Urinary bladder (tissue), 4 donors: Measurements from ENCODE around the gene PCDHGA1. TPM values are rescaled to one million over a fixed set of nuclear protein-coding genes. Genes with fewer than 3 reads are reported as not detected.

Experiments used
- DNase-seq: peaks from one replicate; pipeline ENCODE4 v3.0.0-alpha.2; 2015; ENCODE audit errors: extremely low spot score
- H3K27ac ChIP-seq: one replicate; pipeline ENCODE4 v1.5.1; 2013; ENCODE audit warnings: low read depth, mild to moderate bottlenecking, moderate library complexity
- H3K36me3 ChIP-seq: one replicate; pipeline ENCODE4 v1.6.1; 2013; ENCODE audit warnings: mild to moderate bottlenecking, moderate library complexity; ENCODE audit not compliant: insufficient read depth
- H3K4me1 ChIP-seq: one replicate; pipeline ENCODE4 v1.6.1; 2013; ENCODE audit warnings: mild to moderate bottlenecking, moderate library complexity; ENCODE audit not compliant: insufficient read depth
- H3K4me3 ChIP-seq: one replicate; pipeline ENCODE4 v1.5.1; 2013; ENCODE audit warnings: low read depth, low read length
- WGBS: extraction: QIAGEN DNeasy Blood & Tissue Kit; methylation state at CpG from one replicate; pipeline ENCODE4 v1.1.7; 2013; 5-methylcytosine and 5-hydroxymethylcytosine counted together
- polyA plus RNA-seq: library from polyadenylated mRNA; stranded (reverse); fragments of 200-250 nt; gene quantifications from one replicate; pipeline ENCODE4 v1.2.3, GENCODE V29; 2013
- total RNA-seq: library from RNA; depleted of rRNA; stranded (reverse); fragments of >200 nt; gene quantifications from one replicate; pipeline ENCODE4 v1.2.3, GENCODE V29; 2014
- donor health status: healthy with polysubstance abuse.
- donor health status: healthy.

Gene PCDHGA1
- total and polyA plus RNA-seq, 2 donors, result 1.2 TPM

DNA sequence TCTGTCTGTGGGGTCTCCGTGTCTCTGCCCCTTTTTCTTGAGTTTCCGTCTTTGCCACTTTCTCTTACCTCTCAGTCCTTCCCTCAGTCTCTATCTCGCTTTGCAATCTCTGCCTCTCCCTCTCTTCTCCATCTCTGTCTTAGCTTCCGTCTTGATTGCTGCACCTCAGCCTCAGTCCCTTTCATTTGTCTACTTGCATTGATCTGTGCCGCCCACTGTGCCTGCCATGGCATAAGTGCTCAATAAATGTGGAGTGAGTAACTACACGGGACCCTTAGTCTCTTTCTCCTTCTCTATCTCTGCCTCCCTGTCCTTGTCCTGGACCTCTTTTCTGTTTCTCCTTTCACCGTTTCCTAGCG lies 165.1 kb downstream of the PCDHGA1 start:
- Histone ChIP-seq H3K27ac (no peak overlapping the region), H3K4me3 (no peak overlapping the region), H3K36me3 (no peaks in the 10 kb centered on the region), H3K4me1 (no peaks in the 10 kb centered on the region)
- 85% methylated on average over 8 of the region's 8 CpGs for whole genome bisulfite sequencing
- DNase-seq, result no peak

DNA sequence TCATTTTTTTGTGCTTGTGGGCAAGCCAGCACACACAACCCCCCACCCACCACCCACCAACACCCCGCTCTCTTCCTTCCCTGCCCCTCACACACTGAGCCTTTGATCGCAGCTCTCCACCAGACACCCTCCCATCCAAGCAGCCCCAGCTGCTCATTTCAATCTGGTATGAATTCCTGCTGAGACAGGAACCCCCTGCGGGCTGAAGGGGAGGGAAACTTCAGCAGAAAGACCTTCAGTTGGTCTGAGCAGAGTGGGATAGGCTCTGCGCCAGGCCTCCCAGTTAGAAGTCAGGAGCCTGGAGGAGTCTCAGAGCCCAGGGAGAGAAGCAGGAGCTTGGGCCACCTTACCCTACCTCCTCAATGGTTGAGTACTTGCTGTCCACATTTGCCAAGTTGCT lies 165.7 kb downstream of the PCDHGA1 start:
- Histone ChIP-seq H3K4me3 (no peak overlapping the region), H3K36me3 (no peaks in the 10 kb centered on the region), H3K4me1 (no peaks in the 10 kb centered on the region), H3K27ac (no peak overlapping the region)
- no peak for DNase-seq
- 68% methylated on average over 4 of the region's 4 CpGs for WGBS

DNA sequence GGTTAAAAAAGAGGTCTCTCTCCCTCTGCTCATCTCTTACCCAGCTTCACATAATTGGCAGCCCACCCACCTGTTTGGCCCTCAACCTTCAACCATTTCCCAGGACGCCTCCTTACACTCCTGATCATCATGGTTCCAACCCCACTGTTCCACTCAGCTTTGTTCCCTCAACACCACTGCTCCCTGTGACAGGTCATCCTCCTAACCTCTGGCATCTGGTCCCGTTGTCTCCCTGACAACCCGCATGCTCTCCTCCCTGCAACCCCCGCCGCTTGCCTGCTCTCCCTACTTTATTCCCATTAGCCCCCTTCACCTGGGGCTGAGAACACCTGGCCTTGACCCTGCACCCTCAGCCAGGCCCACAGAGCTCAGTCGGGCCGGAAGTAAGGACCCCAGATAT lies 171.4 kb downstream of the PCDHGA1 start:
- 80% methylated on average over 7 of the region's 7 CpGs for WGBS
- Histone ChIP-seq H3K4me1 (no peaks in the 10 kb centered on the region), H3K27ac (no peak overlapping the region), H3K36me3 (no peaks in the 10 kb centered on the region), H3K4me3 (no peak overlapping the region)
- DNase-seq, result no peak

DNA sequence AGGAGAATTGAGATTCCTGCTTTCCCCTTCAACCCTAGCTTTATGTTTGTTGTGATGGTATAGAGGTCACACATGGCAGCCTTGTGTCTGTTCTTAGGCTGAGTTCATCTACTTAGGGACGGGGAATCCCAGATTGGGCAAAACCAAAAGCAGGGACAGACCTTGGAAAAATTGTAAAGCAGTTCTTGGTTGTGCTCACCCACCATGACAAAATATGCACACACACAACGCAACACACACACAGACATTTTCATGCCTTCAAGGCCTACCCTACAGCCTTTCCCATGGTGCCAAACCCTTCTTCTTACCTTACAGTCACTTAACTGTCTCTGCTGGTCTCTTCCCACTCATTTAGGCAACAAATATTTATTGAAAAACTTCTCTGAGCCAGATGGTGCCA lies 173.4 kb downstream of the PCDHGA1 start:
- Histone ChIP-seq H3K4me1 (no peaks in the 10 kb centered on the region), H3K4me3 (no peak overlapping the region), H3K27ac (no peak overlapping the region), H3K36me3 (no peaks in the 10 kb centered on the region)
- no peak for DNase-seq
- 95% methylated on average over 2 of the region's 2 CpGs for WGBS

DNA sequence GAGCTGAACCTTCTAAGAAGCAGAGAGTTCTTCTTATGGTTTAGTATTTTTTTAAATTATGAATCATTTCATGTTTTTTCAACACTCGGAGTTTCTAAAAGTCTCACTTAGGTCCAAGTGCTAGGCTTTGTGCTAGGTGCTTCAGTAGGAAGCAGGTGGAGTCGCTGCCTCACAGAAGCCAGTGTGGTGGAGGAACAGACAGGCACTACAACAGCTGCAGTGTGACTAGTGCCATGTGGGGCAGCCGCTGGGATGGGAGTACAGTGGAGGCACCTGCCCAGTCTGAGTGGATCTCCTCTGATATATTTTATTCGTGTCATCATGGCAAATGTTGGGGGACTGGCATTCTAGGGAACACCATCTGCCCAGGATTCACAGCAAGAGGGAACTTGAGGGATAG lies 173.9 kb downstream of the PCDHGA1 start:
- no peaks in the 10 kb centered on the region for H3K4me1 ChIP-seq
- no peak overlapping the region for H3K27ac ChIP-seq
- DNase-seq, result no peak
- no peak overlapping the region for H3K4me3 ChIP-seq
- no peaks in the 10 kb centered on the region for H3K36me3 ChIP-seq
- WGBS, result 96% methylated on average over 4 of the region's 4 CpGs

DNA sequence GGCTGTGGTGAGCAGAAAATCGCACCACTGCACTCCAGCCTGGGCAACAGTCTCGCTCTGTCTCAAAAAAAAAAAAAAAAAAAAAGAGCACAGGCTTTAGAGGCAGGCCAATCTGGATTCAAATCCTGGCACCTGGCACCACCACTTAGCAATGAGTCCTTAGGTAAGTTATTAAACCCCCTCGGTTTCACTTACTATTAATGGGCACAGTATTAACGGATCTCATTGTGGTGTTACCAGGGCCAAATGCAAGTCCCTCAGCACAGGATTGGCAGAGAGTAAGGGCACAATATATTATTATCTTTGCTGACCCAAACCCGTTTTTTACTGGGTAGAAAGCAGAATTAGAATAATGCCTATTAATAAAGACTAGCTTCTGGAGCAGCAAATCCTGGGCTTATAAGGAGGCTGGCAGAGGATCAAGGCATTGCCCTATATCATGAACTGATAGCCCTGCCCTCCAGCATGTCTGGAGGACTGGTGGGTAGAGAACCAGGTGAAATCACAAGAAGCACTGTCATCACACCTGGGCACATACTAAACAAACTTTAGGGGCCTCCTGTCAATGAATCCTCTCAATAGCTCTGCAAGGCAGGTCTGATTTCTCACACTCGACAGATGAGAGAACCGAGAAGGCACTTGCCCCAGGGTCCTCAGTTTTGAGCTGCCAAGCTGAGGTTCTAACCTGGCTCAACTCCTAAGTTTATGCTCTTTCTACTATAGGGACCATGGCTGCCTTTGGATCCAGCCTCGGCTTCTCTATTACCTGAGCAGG lies 176.3 kb downstream of the PCDHGA1 start:
- Histone ChIP-seq H3K4me1 (no peaks in the 10 kb centered on the region), H3K36me3 (no peaks in the 10 kb centered on the region), H3K27ac (no peak overlapping the region), H3K4me3 (no peak overlapping the region)
- WGBS, result 80% methylated on average over 8 of the region's 8 CpGs
- DNase-seq, result no peak

DNA sequence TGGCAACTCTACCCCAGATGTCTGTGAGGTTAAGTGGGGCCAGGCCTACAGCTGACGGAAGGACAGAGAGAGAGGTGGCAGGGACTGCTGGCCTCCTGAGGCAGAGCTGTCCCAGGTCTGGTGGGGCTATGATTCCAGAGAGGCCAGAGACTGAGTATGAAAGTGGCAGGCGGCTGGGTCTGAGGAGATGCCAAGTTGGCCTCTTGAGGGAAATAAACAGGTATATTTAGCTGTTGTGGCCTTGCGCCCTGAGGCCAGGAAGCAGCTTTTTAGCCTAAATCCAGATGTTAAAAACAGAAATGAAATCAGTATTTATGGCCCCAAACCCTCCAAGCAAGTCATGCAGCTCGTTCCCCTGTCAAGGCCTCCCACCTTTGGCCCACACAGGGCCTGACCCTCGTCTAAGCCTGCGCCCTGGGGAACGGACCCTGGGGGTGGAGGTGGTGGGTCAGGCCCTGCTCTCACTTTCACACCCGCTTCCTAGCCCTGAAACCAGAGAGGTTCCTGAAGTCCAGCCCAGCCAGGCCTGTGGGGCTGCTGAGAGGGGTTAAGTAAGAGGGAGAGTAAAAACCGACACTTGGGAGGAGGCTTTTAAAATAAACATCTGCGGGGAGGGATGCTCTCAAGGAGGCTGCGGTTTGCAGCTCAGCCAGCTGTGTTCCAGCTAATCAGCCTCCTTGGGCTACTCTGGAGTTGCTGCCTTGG lies 177.2 kb downstream of the PCDHGA1 start:
- H3K4me1 ChIP-seq, result no peaks in the 10 kb centered on the region
- DNase-seq, result no peak
- no peaks in the 10 kb centered on the region for H3K36me3 ChIP-seq
- 30% methylated on average over 11 of the region's 11 CpGs for WGBS
- peak overlapping the region; percentile 92 for H3K27ac ChIP-seq
- no peak overlapping the region for H3K4me3 ChIP-seq

DNA sequence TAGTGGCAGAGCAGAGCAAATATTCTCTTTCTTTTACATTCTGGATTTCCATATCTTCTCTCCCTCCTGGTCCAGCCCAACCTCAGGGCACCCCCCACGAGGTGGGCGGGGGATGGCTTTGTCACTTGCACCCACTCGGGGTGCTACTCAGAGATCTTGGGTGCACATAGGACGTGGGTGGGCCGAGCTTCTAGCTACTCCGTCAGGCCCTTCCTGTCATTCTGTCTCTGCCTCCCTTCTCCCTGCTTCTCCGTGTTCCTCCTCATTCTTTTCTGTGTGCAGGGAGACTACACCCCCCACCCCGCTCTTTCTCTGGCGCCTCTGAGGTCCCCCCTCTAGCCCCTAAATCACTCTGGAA lies 178.1 kb downstream of the PCDHGA1 start:
- 21% methylated on average over 9 of the region's 9 CpGs for WGBS

DNA sequence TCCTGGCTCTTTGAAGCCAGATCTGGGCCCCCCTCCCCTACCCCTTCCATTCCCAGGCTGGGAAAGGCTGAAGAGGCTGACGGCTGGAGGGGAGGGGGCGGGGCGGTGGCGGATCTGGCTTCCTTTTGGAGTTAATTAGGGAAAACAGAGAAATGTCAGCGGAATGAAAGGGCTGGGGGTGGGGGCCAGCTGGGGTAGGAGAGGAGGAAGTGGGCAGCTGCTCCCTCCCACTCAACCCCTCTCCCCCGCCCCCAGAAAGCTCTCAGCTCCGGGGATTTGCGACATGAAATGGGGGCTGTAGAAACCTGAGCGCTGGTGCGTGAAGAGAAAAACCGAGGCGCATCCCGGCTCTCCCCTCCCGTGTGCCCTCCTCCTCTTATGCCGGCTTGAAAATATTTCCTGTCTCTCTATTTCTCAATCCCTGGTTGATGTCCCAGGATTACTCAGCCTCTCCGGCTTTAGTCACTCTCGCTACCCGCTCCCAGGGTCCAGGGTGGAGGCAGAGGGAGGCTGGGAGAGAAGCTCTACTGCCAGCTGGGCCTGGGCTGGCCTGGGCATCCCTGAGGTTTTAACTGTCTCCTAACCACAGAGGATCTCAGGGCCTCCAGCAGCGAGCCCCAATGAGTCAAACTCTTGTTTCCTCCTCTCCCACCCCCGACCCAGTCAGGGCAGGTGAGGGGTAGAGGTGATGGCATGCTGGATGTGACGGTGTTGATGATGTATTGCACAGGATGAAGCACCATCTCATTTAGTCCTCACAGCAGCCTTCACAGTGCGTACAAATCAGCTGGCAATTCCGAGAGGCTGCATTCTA lies 178.7 kb downstream of the PCDHGA1 start:
- Histone ChIP-seq H3K27ac (peak overlapping the region; percentile 78), H3K4me1 (no peaks in the 10 kb centered on the region), H3K4me3 (peak overlapping the region; percentile 14), H3K36me3 (no peaks in the 10 kb centered on the region)
- DNase-seq, result no peak
- 18% methylated on average over 23 of the region's 23 CpGs for WGBS

More for the DNA sequence above, 178.1 kb downstream of the PCDHGA1 start:
- no peak for DNase-seq
- no peaks in the 10 kb centered on the region for H3K36me3 ChIP-seq
- H3K4me3 ChIP-seq, result peak overlapping the region; percentile 14
- H3K27ac ChIP-seq, result peak overlapping the region; percentile 78
- H3K4me1 ChIP-seq, result no peaks in the 10 kb centered on the region

DNA sequence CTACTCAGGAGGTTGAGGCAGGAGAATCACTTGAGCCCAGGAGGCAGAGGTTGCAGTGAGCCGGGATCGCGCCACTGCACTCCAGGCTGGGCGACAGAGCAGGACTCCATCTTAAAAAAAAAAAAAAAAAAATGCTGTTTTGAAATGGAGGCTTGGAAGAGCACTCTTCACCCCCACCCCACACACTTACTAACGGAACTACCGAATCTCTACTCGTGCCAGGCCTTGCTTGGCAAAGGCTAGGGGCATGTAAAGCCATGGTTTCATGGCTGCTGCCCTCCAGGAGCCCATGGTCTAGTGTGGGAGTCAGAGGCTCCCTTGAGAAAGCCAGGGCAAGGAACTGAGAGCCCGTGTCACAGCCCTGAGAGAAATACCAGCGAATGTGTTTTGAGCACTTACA lies 179.8 kb downstream of the PCDHGA1 start:
- no peak overlapping the region for H3K27ac ChIP-seq
- no peaks in the 10 kb centered on the region for H3K4me1 ChIP-seq
- WGBS, result 89% methylated on average over 9 of the region's 9 CpGs
- H3K36me3 ChIP-seq, result no peaks in the 10 kb centered on the region
- no peak for DNase-seq
- H3K4me3 ChIP-seq, result no peak overlapping the region

DNA sequence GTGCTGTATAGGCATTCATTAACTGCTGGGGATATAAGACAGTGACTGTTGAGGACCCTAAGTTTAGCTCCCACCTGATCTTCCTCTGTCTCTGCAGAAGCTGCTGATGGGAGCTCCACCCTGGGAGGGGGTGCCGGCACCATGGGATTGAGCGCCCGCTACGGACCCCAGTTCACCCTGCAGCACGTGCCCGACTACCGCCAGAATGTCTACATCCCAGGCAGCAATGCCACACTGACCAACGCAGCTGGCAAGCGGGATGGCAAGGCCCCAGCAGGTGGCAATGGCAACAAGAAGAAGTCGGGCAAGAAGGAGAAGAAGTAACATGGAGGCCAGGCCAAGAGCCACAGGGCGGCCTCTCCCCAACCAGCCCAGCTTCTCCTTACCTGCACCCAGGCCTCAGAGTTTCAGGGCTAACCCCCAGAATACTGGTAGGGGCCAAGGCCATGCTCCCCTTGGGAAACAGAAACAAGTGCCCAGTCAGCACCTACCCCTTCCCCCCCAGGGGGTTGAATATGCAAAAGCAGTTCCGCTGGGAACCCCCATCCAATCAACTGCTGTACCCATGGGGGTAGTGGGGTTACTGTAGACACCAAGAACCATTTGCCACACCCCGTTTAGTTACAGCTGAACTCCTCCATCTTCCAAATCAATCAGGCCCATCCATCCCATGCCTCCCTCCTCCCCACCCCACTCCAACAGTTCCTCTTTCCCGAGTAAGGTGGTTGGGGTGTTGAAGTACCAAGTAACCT lies 180.7 kb downstream of the PCDHGA1 start:
- Histone ChIP-seq H3K4me3 (no peak overlapping the region), H3K36me3 (no peaks in the 10 kb centered on the region), H3K27ac (no peak overlapping the region), H3K4me1 (no peaks in the 10 kb centered on the region)
- WGBS, result 89% methylated on average over 14 of the region's 14 CpGs
- DNase-seq, result no peak

DNA sequence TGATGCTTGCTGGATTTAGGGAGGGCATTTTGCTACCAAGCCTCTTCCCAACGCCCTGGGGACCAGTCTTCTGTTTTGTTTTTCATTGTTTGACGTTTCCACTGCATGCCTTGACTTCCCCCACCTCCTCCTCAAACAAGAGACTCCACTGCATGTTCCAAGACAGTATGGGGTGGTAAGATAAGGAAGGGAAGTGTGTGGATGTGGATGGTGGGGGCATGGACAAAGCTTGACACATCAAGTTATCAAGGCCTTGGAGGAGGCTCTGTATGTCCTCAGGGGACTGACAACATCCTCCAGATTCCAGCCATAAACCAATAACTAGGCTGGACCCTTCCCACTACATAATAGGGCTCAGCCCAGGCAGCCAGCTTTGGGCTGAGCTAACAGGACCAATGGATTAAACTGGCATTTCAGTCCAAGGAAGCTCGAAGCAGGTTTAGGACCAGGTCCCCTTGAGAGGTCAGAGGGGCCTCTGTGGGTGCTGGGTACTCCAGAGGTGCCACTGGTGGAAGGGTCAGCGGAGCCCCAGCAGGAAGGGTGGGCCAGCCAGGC lies 181.5 kb downstream of the PCDHGA1 start:
- Histone ChIP-seq H3K27ac (no peak overlapping the region), H3K4me1 (no peaks in the 10 kb centered on the region), H3K36me3 (no peaks in the 10 kb centered on the region), H3K4me3 (no peak overlapping the region)
- no peak for DNase-seq
- WGBS, result 65% methylated on average over 4 of the region's 4 CpGs

DNA sequence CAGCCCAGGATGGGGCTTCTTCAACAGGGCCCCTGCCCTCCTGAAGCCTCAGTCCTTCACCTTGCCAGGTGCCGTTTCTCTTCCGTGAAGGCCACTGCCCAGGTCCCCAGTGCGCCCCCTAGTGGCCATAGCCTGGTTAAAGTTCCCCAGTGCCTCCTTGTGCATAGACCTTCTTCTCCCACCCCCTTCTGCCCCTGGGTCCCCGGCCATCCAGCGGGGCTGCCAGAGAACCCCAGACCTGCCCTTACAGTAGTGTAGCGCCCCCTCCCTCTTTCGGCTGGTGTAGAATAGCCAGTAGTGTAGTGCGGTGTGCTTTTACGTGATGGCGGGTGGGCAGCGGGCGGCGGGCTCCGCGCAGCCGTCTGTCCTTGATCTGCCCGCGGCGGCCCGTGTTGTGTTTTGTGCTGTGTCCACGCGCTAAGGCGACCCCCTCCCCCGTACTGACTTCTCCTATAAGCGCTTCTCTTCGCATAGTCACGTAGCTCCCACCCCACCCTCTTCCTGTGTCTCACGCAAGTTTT lies 182.1 kb downstream of the PCDHGA1 start:
- H3K36me3 ChIP-seq, result no peaks in the 10 kb centered on the region
- peak overlapping the region; percentile 77 for H3K27ac ChIP-seq
- DNase-seq, result no peak
- H3K4me3 ChIP-seq, result peak overlapping the region; percentile 62
- WGBS, result 5% methylated on average over 28 of the region's 28 CpGs
- H3K4me1 ChIP-seq, result no peaks in the 10 kb centered on the region
